ENCODE measurements around the gene BCL7C. TPM values are rescaled to one million over a fixed set of nuclear protein-coding genes. Genes with fewer than 3 reads are reported as not detected.

BCL7C gene
- total RNA-seq, 2 donors from 2014 or later, result 22.5 to 22.8 TPM

DNA sequence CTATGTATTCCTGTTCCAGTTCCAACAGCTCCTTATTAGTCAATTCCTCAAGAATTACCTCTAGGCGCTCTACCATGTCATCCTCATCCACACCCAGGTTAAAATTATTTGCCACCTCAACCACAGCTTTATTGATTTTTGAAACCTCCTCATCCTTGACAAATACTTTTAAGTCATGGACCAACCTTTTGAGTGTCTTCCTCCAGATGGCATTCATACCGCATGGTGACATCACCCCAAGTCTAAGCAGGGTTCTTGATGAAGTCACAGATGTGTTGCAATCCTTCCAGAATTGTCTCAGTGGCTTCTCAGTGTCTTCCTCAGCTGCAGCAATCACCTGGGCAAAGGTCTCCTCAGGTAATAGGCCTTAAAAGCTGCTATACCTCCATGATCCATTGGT is 40.1 kb downstream of the BCL7C start:
- H3K9me3 ChIP-seq (ENCODE audit: control insufficient read depth, low read length, poor library complexity, severe bottlenecking), result no peaks in the 10 kb centered on the region

DNA sequence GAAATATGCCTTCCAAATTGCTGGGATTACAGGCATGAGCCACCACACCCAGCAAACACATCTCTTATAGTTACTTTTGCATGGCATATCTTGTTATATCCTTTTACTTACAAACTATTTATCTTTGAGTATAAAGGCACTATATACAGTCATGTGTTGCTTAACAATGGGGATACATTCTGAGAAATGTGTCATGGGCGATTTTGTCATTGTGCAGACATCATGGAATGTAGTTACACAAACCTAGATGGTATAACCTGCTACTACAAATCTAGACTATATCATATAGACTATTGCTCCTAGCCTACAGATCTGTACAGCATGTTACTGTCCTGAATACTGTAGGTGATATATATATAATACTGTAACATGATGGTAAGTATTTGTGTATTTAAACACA is 43.6 kb downstream of the BCL7C start:
- Mint-ChIP-seq H3K4me1 (peaks cover 2% of the 10 kb centered on the region), H3K36me3 (ENCODE audit: low read depth) (peaks cover 2% of the 10 kb centered on the region), H3K27ac (no peak overlapping the region), H3K27me3 (no peaks in the 10 kb centered on the region), H3K4me3 (no peak overlapping the region)
- H3K9me3 ChIP-seq (ENCODE audit: control insufficient read depth, low read length, poor library complexity, severe bottlenecking), result no peaks in the 10 kb centered on the region
- DNase-seq (no peak), ATAC-seq (no peak)

More for the DNA sequence above, 40.1 kb downstream of the BCL7C start:
- Mint-ChIP-seq H3K27ac (no peak overlapping the region), H3K4me1 (peaks cover 2% of the 10 kb centered on the region), H3K36me3 (ENCODE audit: low read depth) (peaks cover 2% of the 10 kb centered on the region), H3K27me3 (no peaks in the 10 kb centered on the region), H3K4me3 (no peak overlapping the region)
- ATAC-seq (no peak), DNase-seq (no peak)

GRCh38 chr16:30846649-30847402 is 47.1 kb downstream of the BCL7C start:
- H3K4me3 Mint-ChIP-seq, result no peak overlapping the region
- no peaks in the 10 kb centered on the region for H3K9me3 ChIP-seq (ENCODE audit: control insufficient read depth, low read length, poor library complexity, severe bottlenecking)
- ATAC-seq (no peak), DNase-seq (no peak)
- H3K36me3 Mint-ChIP-seq (ENCODE audit: low read depth), result no peaks in the 10 kb centered on the region
- peaks cover 5% of the 10 kb centered on the region for H3K4me1 Mint-ChIP-seq
- H3K27me3 Mint-ChIP-seq, result no peaks in the 10 kb centered on the region
- H3K27ac Mint-ChIP-seq, result no peak overlapping the region

- peak overlapping the region; percentile 49 for H3K27ac Mint-ChIP-seq
- ATAC-seq (peak; percentile 87), DNase-seq (peak; percentile 49 to 78 (median 55))
- H3K36me3 Mint-ChIP-seq (ENCODE audit: low read depth), result no peaks in the 10 kb centered on the region
- no peaks in the 10 kb centered on the region for H3K27me3 Mint-ChIP-seq
- H3K4me3 Mint-ChIP-seq, result peak overlapping the region; percentile 80
- peaks cover 5% of the 10 kb centered on the region for H3K4me1 Mint-ChIP-seq
- H3K9me3 ChIP-seq (ENCODE audit: control insufficient read depth, low read length, poor library complexity, severe bottlenecking), result no peaks in the 10 kb centered on the region
These were observed 49.0 kb downstream of the BCL7C start for GRCh38 chr16:30844671-30845449.

- no peak for DNase-seq
- no peaks in the 10 kb centered on the region for H3K9me3 ChIP-seq (ENCODE audit: control insufficient read depth, low read length, poor library complexity, severe bottlenecking)
- H3K27me3 Mint-ChIP-seq, result no peaks in the 10 kb centered on the region
- H3K4me1 Mint-ChIP-seq, result peaks cover 5% of the 10 kb centered on the region
- H3K27ac Mint-ChIP-seq, result no peak overlapping the region
- peak; percentile 6 for ATAC-seq
- no peaks in the 10 kb centered on the region for H3K36me3 Mint-ChIP-seq (ENCODE audit: low read depth)
- H3K4me3 Mint-ChIP-seq, result no peak overlapping the region
These were observed 49.6 kb downstream of the BCL7C start for GRCh38 chr16:30844346-30844670.

- Mint-ChIP-seq H3K36me3 (ENCODE audit: low read depth) (no peaks in the 10 kb centered on the region), H3K27ac (no peak overlapping the region), H3K4me3 (no peak overlapping the region), H3K27me3 (no peaks in the 10 kb centered on the region), H3K4me1 (peaks cover 5% of the 10 kb centered on the region)
- H3K9me3 ChIP-seq (ENCODE audit: control insufficient read depth, low read length, poor library complexity, severe bottlenecking), result no peaks in the 10 kb centered on the region
- no peak for ATAC-seq
- DNase-seq, result no peak
These were observed 50.4 kb downstream of the BCL7C start for GRCh38 chr16:30843501-30843900.

GRCh38 chr16:30842971-30843370 is 50.9 kb downstream of the BCL7C start:
- peaks cover 5% of the 10 kb centered on the region for H3K4me1 Mint-ChIP-seq
- H3K9me3 ChIP-seq (ENCODE audit: control insufficient read depth, low read length, poor library complexity, severe bottlenecking), result no peaks in the 10 kb centered on the region
- ATAC-seq, result no peak
- H3K36me3 Mint-ChIP-seq (ENCODE audit: low read depth), result no peaks in the 10 kb centered on the region
- no peak overlapping the region for H3K27ac Mint-ChIP-seq
- DNase-seq, result no peak
- H3K4me3 Mint-ChIP-seq, result no peak overlapping the region
- H3K27me3 Mint-ChIP-seq, result no peaks in the 10 kb centered on the region

- ATAC-seq, result no peak
- H3K36me3 Mint-ChIP-seq (ENCODE audit: low read depth), result no peaks in the 10 kb centered on the region
- no peak for DNase-seq
- no peak overlapping the region for H3K4me3 Mint-ChIP-seq
- no peaks in the 10 kb centered on the region for H3K27me3 Mint-ChIP-seq
- H3K27ac Mint-ChIP-seq, result no peak overlapping the region
- H3K4me1 Mint-ChIP-seq, result peaks cover 5% of the 10 kb centered on the region
- no peaks in the 10 kb centered on the region for H3K9me3 ChIP-seq (ENCODE audit: control insufficient read depth, low read length, poor library complexity, severe bottlenecking)
These were observed 52.5 kb downstream of the BCL7C start for GRCh38 chr16:30841332-30841731.

DNA sequence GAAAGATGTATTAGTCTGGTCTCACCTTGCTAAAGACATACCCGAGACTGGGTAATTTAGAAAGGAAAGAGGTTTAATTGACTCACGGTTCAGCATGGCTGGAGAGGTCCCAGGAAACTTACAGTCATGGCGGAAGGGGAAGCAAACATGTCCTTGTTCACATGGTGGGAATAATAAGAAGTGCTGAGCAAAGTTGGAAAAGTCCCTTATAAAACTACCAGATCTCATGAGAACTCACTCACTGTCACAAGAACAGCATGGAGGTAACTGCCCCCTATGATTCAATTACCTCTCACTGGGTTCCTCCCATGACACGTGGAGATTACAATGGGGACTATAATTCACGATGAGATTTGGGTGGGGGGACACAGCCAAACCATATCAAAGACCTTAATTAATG is 53.3 kb downstream of the BCL7C start:
- H3K4me1 Mint-ChIP-seq, result peaks cover 5% of the 10 kb centered on the region
- no peak for ATAC-seq

GRCh38 chr16:30839523-30840227 is 54.2 kb downstream of the BCL7C start:
- no peaks in the 10 kb centered on the region for H3K9me3 ChIP-seq (ENCODE audit: control insufficient read depth, low read length, poor library complexity, severe bottlenecking)
- Mint-ChIP-seq H3K36me3 (ENCODE audit: low read depth) (no peaks in the 10 kb centered on the region), H3K27ac (no peak overlapping the region), H3K4me3 (no peak overlapping the region), H3K4me1 (no peaks in the 10 kb centered on the region), H3K27me3 (no peaks in the 10 kb centered on the region)
- DNase-seq, result no peak
- no peak for ATAC-seq

More for the DNA sequence above, 53.3 kb downstream of the BCL7C start:
- no peak for DNase-seq
- Mint-ChIP-seq H3K27me3 (no peaks in the 10 kb centered on the region), H3K36me3 (ENCODE audit: low read depth) (no peaks in the 10 kb centered on the region), H3K4me3 (no peak overlapping the region), H3K27ac (no peak overlapping the region)
- H3K9me3 ChIP-seq (ENCODE audit: control insufficient read depth, low read length, poor library complexity, severe bottlenecking), result no peaks in the 10 kb centered on the region

GRCh38 chr16:30838876-30839471 is 54.9 kb downstream of the BCL7C start:
- Mint-ChIP-seq H3K4me3 (no peak overlapping the region), H3K36me3 (ENCODE audit: low read depth) (no peaks in the 10 kb centered on the region), H3K27ac (no peak overlapping the region)

GRCh38 chr16:30837904-30838303 is 56.0 kb downstream of the BCL7C start:
- Mint-ChIP-seq H3K36me3 (ENCODE audit: low read depth) (no peaks in the 10 kb centered on the region), H3K27me3 (no peaks in the 10 kb centered on the region), H3K4me1 (no peaks in the 10 kb centered on the region), H3K4me3 (no peak overlapping the region), H3K27ac (no peak overlapping the region)
- no peak for ATAC-seq
- no peaks in the 10 kb centered on the region for H3K9me3 ChIP-seq (ENCODE audit: control insufficient read depth, low read length, poor library complexity, severe bottlenecking)
- DNase-seq, result no peak

More at GRCh38 chr16:30838876-30839471, 54.9 kb downstream of the BCL7C start:
- Mint-ChIP-seq H3K27me3 (no peaks in the 10 kb centered on the region), H3K4me1 (no peaks in the 10 kb centered on the region)
- DNase-seq (no peak), ATAC-seq (no peak)
- no peaks in the 10 kb centered on the region for H3K9me3 ChIP-seq (ENCODE audit: control insufficient read depth, low read length, poor library complexity, severe bottlenecking)
